ENCODE measurements around the gene KIAA1614.

DNA sequence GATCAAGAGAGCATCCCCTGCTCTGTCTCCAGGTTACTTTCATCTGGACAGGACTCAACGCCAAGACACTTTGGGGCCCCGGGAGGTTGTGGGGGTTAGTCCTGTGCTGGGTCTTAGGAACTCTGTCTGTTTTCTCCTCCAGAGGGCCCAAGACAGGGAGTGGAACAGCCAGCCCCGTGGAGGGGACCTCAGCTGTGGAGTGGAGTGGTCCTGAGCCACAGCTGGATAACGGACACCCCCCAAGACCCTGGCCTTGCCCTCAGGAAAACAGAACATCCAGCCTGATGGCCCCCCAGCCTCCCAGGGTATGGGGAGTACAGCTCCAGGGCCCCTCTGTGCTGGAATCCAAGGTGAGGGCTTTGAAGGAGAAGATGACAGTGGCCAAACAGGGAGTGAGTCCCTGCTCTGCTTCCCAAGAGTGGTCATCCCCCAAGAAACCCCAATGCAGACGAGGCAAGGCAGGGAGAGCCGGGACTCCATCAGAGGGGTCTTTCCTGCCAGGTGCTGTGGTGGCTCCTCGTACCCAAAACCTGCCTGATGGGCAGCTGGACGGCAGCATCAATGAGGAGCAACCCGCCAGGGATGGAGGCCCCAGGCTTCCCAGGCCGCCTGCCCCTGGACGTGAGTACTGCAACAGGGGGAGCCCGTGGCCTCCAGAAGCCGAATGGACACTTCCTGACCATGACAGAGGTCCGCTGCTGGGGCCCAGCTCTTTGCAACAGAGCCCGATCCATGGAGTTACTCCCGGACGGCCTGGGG, 3.5 kb downstream of the KIAA1614 start:
- TF ChIP-seq, protein P1, sequence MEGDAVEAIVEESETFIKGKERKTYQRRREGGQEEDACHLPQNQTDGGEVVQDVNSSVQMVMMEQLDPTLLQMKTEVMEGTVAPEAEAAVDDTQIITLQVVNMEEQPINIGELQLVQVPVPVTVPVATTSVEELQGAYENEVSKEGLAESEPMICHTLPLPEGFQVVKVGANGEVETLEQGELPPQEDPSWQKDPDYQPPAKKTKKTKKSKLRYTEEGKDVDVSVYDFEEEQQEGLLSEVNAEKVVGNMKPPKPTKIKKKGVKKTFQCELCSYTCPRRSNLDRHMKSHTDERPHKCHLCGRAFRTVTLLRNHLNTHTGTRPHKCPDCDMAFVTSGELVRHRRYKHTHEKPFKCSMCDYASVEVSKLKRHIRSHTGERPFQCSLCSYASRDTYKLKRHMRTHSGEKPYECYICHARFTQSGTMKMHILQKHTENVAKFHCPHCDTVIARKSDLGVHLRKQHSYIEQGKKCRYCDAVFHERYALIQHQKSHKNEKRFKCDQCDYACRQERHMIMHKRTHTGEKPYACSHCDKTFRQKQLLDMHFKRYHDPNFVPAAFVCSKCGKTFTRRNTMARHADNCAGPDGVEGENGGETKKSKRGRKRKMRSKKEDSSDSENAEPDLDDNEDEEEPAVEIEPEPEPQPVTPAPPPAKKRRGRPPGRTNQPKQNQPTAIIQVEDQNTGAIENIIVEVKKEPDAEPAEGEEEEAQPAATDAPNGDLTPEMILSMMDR (IDR thresholded peaks at IDR 0.05), result no peak
- TF ChIP-seq POLR2A (IDR thresholded peaks at IDR 0.05), result no peak
